ENCODE measurements around the gene MFAP4.

The MFAP4 gene

GRCh38 chr17:19378416-19379360, 8.3 kb downstream of the MFAP4 start, which contains the start of gene MAPK7:
Gene MAPK7, plus strand, starts transcription at chr17:19378498. Its CDS starts 403 bp downstream, at chr17:19378901.
- Histone ChIP-seq H3K36me3 (peaks cover 33 to 45% (median 42%) of the 10 kb centered on the region in 11 experiments), H3K4me2 (peak within 1 kb of the TSS; percentile 86 to 100 (median 98)), H3K4me1 (peaks cover 20 to 34% (median 25%) of the 10 kb centered on the region in 10 experiments), H4K20me1 (peaks cover 0 to 46% (median 20%) of the 10 kb centered on the region in 11 experiments; a peak in 10 of 22 replicates), H3K27ac (peak within 1 kb of the TSS; percentile 62 to 94 (median 86)), H3K9me3 (replicated peaks in 1 of 11) (no peaks in the 10 kb centered on the region), H3K27me3 (peaks cover 0 to 8% (median 0%) of the 10 kb centered on the region in 11 experiments; a peak in 3 of 22 replicates), H3K9ac (peak within 1 kb of the TSS; percentile 81 to 90 (median 86)), H3K4me3 (peak within 1 kb of the TSS; percentile 68 to 93 (median 80))
- TF ChIP-seq Cebpa-rat (IDR thresholded peaks at IDR 0.05) = no peak

DNA sequence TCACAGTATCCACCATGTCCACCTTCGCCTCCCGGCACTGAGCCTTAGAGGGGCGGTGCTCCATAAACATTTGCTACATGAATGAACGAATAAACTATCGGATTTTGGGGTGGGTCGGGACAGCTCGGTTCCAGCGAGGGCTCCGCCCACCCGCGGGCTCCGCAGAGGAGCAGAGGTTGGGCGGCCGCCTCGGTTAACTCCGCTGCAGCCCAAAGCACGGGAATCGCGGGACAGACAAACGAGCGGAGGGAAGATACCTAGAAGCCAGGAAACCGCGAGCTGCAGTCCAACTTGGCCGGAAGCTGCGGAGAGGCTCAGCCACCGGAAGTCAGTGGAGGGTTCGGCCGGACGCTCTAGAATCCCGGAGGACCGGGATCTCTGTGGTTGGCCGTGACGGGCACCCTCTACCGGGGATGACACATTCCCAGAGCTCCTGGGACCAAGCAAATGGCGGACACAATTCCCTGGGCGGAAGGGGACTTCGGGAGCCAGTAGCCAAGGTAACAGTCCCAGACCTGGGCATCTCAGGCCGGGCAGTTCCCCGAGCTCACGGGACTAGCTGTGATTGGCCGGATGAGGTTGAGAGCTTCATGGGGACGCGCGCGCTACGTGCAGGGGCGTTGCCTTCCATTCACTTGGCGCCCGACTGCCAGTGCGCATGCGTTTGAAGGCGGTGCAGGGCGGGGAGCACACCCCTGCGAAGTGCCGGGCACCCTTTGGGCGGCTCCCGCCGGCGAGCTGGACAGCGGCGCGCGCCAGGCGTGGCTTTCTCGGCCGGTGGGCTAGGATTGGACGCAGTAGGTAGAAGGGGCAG, 9.2 kb downstream of the MFAP4 start:
- no peak for TF ChIP-seq Cebpa-rat (IDR thresholded peaks at IDR 0.05)
- H3K27me3 ChIP-seq = peaks cover 0 to 13% (median 0%) of the 10 kb centered on the region in 11 experiments; a peak in 3 of 22 replicates
- peaks cover 29 to 37% (median 33%) of the 10 kb centered on the region in 11 experiments for H3K36me3 ChIP-seq
- H4K20me1 ChIP-seq = peaks cover 0 to 46% (median 14%) of the 10 kb centered on the region in 11 experiments; a peak in 10 of 22 replicates
- peaks cover 21 to 40% (median 26%) of the 10 kb centered on the region in 10 experiments for H3K4me1 ChIP-seq
- H3K9ac ChIP-seq = peak overlapping the region; percentile 81 to 90 (median 86)
- peak overlapping the region; percentile 67 to 98 (median 92) for H3K4me2 ChIP-seq
- peak overlapping the region; percentile 68 to 93 (median 80) for H3K4me3 ChIP-seq
- H3K27ac ChIP-seq = peak overlapping the region; percentile 62 to 94 (median 86)
- H3K9me3 ChIP-seq (replicated peaks in 1 of 11) = no peaks in the 10 kb centered on the region

DNA sequence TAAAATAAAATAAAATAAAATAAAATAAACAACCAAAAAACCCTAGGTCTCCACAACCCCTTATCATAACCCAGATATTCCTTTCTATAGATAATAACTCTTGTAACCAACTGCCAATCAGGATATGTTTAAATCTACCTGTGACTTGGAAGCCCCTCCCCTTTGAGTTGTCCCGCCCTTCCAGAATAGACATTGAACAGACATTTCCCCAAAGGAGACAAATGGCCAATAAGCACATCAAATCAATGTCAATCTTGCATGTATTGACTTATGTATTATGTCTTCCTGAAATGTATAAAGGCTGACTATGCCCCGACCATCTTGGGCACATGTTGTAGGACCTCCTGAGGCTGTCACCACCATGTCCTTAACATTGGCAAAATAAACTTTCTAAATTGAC, 10.2 kb downstream of the MFAP4 start:
- no peaks in the 10 kb centered on the region for H3K9me3 ChIP-seq (replicated peaks in 1 of 11)
- no peak for TF ChIP-seq Cebpa-rat (IDR thresholded peaks at IDR 0.05)
- peaks cover 19 to 27% (median 24%) of the 10 kb centered on the region in 11 experiments for H3K36me3 ChIP-seq
- peak overlapping the region; percentile 67 to 92 (median 86) for H3K4me2 ChIP-seq
- peak overlapping the region in 10 of 11 experiments; percentile 81 to 90 (median 86); a peak in 18 of 22 replicates for H3K9ac ChIP-seq
- H3K4me3 ChIP-seq = peak overlapping the region; percentile 68 to 93 (median 80)
- H3K27me3 ChIP-seq = peaks cover 0 to 20% (median 0%) of the 10 kb centered on the region in 11 experiments; a peak in 5 of 22 replicates
- peak overlapping the region in 7 of 11 experiments; percentile 82 to 94 (median 87); a peak in 9 of 22 replicates for H3K27ac ChIP-seq
- H4K20me1 ChIP-seq = peaks cover 5 to 46% (median 20%) of the 10 kb centered on the region in 11 experiments; a peak in 13 of 22 replicates
- H3K4me1 ChIP-seq = peaks cover 29 to 50% (median 36%) of the 10 kb centered on the region in 10 experiments

- H3K4me2 ChIP-seq = no peak overlapping the region
- peaks cover 8 to 16% (median 13%) of the 10 kb centered on the region in 11 experiments for H3K36me3 ChIP-seq
- no peak overlapping the region for H3K4me3 ChIP-seq
- H3K4me1 ChIP-seq = peaks cover 40 to 61% (median 46%) of the 10 kb centered on the region in 10 experiments
- peaks cover 9 to 46% (median 24%) of the 10 kb centered on the region in 11 experiments; a peak in 18 of 22 replicates for H4K20me1 ChIP-seq
- H3K9me3 ChIP-seq (replicated peaks in 1 of 11) = no peaks in the 10 kb centered on the region
- H3K9ac ChIP-seq = no peak overlapping the region
- peaks cover 0 to 20% (median 0%) of the 10 kb centered on the region in 11 experiments; a peak in 5 of 22 replicates for H3K27me3 ChIP-seq
- no peak for TF ChIP-seq Cebpa-rat (IDR thresholded peaks at IDR 0.05)
- H3K27ac ChIP-seq = no peak overlapping the region
Observed at GRCh38 chr17:19375732-19376131, 11.3 kb downstream of the MFAP4 start.

GRCh38 chr17:19374136-19374535, 12.9 kb downstream of the MFAP4 start:
- Histone ChIP-seq H3K27me3 (peaks cover 0 to 25% (median 0%) of the 10 kb centered on the region in 11 experiments; a peak in 6 of 22 replicates), H3K4me2 (no peak overlapping the region), H3K27ac (no peak overlapping the region), H3K36me3 (no peaks in the 10 kb centered on the region), H3K9ac (no peak overlapping the region), H3K4me1 (peaks cover 50 to 66% (median 56%) of the 10 kb centered on the region in 10 experiments), H3K4me3 (no peak overlapping the region), H3K9me3 (replicated peaks in 1 of 11) (no peaks in the 10 kb centered on the region), H4K20me1 (peaks cover 17 to 43% (median 31%) of the 10 kb centered on the region in 11 experiments; a peak in 18 of 22 replicates)
- no peak for TF ChIP-seq Cebpa-rat (IDR thresholded peaks at IDR 0.05)

DNA sequence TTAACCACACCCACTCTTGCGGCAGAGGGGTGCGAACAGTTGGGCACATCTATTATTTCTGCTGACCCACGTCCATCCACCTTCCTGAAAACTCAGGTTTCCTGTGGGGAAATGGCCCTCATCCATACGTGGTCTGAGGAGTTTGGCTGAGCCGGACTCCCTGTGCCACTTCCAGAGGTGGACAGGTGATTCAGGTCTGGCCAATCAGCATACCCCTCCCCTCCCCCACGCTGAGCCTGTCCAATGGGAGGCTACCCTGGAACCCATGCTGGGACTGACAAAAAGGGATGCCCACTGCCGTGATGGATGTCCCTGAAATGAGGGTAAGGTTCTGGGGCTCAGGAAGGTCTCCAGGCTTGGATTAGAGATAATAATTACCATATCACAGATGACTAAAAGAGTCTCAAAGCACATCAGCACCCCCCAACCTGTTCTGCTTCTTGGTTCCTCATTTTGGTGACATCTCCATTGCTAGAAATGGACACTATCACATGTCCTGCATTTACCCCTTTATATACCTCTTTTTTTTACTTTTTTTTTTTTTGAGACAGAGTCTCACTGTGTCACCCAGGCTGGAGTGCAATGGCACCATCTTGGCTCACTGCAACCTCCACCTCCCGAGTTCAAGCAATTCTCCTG, 14.0 kb downstream of the MFAP4 start:
- no peak for TF ChIP-seq Cebpa-rat (IDR thresholded peaks at IDR 0.05)
- no peak overlapping the region for H3K27ac ChIP-seq

GRCh38 chr17:19372439-19372838, 14.6 kb downstream of the MFAP4 start:
- Histone ChIP-seq H3K27ac (no peak overlapping the region), H3K4me2 (peak overlapping the region; percentile 77 to 97 (median 87); a peak in 21 of 22 replicates), H3K4me1 (peaks cover 46 to 77% (median 59%) of the 10 kb centered on the region in 10 experiments), H4K20me1 (peaks cover 17 to 47% (median 30%) of the 10 kb centered on the region in 11 experiments; a peak in 18 of 22 replicates), H3K4me3 (no peak overlapping the region; a peak in 2 of 20 replicates), H3K9ac (no peak overlapping the region), H3K27me3 (peaks cover 0 to 41% (median 0%) of the 10 kb centered on the region in 11 experiments; a peak in 7 of 22 replicates), H3K36me3 (no peaks in the 10 kb centered on the region), H3K9me3 (replicated peaks in 1 of 11) (no peaks in the 10 kb centered on the region)
- no peak for TF ChIP-seq Cebpa-rat (IDR thresholded peaks at IDR 0.05)

More for the DNA sequence above, 14.0 kb downstream of the MFAP4 start:
- Histone ChIP-seq H3K27me3 (peaks cover 0 to 36% (median 0%) of the 10 kb centered on the region in 11 experiments; a peak in 7 of 22 replicates), H3K9me3 (replicated peaks in 1 of 11) (no peaks in the 10 kb centered on the region), H3K4me2 (peak overlapping the region in 7 of 11 experiments; percentile 77 to 97 (median 90); a peak in 12 of 22 replicates), H3K4me1 (peaks cover 46 to 72% (median 59%) of the 10 kb centered on the region in 10 experiments), H3K36me3 (no peaks in the 10 kb centered on the region), H3K9ac (no peak overlapping the region), H3K4me3 (no peak overlapping the region), H4K20me1 (peaks cover 17 to 43% (median 30%) of the 10 kb centered on the region in 11 experiments; a peak in 18 of 22 replicates)

Measured in BLaER1 treated with 17β-estradiol and CSF1 and Interleukin-3, amounts not matched to agents 10 nM and 100 nM (cell line).